Neural crest cell (in vitro differentiated cells): ENCODE results near the gene DNAJC15. TPM values are rescaled to one million over a fixed set of nuclear protein-coding genes. Genes with fewer than 3 reads are reported as not detected.

Experiments
- DNase-seq: peaks from one replicate; pipeline ENCODE4 v3.0.0; 2021; ENCODE audit warnings: low read depth, mixed read lengths, low spot score
- H3K27ac Mint-ChIP-seq: one replicate; pipeline ENCODE4 v1.8.0; 2021; ENCODE audit warnings: mild to moderate bottlenecking, mixed read lengths; ENCODE audit not compliant: unreplicated experiment
- H3K27me3 Mint-ChIP-seq: 2 replicates; pipeline ENCODE4 v1.8.0; 2021; ENCODE audit warnings: low read depth, mild to moderate bottlenecking, mixed read lengths
- H3K36me3 Mint-ChIP-seq: 2 replicates; pipeline ENCODE4 v1.8.0; 2021; ENCODE audit warnings: low read depth, mild to moderate bottlenecking, mixed read lengths
- H3K4me1 Mint-ChIP-seq: 2 replicates; pipeline ENCODE4 v1.8.0; 2021; ENCODE audit warnings: mixed read lengths
- H3K4me3 Mint-ChIP-seq: one replicate; pipeline ENCODE4 v1.8.0; 2021; ENCODE audit warnings: mild to moderate bottlenecking, mixed read lengths
- H3K9me3 Mint-ChIP-seq: 2 replicates; pipeline ENCODE4 v1.8.0; 2021; ENCODE audit warnings: mixed read lengths
- total RNA-seq: library from RNA; stranded (reverse); gene quantifications from 2 replicates; pipeline ENCODE4 v1.2.1, GENCODE V29; 2021
- TF ChIP-seq, protein P1 (sequence below): fragments of 200-600 bp; sonication (generic); conservative IDR thresholded peaks from 2 replicates; pipeline ENCODE4 v1.5.0; 2021; ENCODE audit warnings: antibody characterized with exemption, mild to moderate bottlenecking

The DNAJC15 gene
- total RNA-seq, 1 donor from 2014 or later: 14.7 TPM

DNA sequence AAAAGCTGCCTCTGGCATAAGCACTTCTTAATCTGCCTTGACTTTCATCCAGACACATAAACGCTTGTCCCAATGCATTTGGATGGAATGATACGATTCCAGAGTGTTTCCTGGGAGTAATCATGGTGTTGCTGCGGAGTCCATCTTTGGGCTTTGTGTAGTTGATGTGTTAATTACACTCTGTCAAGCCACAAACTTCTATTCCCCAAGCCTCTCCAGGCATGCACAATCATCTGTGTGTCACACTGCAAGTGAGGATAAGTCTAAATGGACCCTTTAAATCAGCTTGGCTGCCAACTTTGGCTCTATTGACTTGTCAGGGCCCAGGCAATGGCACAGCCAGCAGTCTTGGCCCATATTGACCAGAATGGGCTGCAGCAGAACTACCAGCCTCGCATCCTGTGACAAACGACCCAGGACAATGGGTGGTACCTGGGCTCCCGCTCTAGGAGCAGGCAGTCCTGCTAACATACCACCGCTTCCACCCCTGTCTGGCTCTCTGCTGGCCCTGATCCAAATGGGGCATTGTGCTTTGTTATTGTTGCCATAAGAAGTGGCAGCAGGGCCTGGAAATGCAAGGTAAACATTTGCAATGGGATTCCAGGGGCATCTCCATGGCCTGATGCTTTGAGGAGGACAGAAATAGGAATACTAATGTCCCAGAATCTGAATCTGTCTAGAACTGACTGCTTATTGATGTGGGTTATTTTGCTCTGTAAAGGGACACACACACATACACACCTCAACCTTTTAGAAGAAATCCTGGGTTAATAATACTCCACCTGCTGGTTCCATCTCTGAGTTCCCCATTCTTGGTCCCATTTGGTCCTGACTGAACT is 127.2 kb downstream of the DNAJC15 start:
- Mint-ChIP-seq H3K4me1 (peaks cover 7% of the 10 kb centered on the region), H3K36me3 (no peaks in the 10 kb centered on the region), H3K9me3 (peaks cover 4% of the 10 kb centered on the region), H3K27me3 (no peaks in the 10 kb centered on the region), H3K27ac (no peak overlapping the region), H3K4me3 (no peak overlapping the region)
- TF ChIP-seq, protein P1, sequence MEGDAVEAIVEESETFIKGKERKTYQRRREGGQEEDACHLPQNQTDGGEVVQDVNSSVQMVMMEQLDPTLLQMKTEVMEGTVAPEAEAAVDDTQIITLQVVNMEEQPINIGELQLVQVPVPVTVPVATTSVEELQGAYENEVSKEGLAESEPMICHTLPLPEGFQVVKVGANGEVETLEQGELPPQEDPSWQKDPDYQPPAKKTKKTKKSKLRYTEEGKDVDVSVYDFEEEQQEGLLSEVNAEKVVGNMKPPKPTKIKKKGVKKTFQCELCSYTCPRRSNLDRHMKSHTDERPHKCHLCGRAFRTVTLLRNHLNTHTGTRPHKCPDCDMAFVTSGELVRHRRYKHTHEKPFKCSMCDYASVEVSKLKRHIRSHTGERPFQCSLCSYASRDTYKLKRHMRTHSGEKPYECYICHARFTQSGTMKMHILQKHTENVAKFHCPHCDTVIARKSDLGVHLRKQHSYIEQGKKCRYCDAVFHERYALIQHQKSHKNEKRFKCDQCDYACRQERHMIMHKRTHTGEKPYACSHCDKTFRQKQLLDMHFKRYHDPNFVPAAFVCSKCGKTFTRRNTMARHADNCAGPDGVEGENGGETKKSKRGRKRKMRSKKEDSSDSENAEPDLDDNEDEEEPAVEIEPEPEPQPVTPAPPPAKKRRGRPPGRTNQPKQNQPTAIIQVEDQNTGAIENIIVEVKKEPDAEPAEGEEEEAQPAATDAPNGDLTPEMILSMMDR: no peak
- no peak for DNase-seq

DNA sequence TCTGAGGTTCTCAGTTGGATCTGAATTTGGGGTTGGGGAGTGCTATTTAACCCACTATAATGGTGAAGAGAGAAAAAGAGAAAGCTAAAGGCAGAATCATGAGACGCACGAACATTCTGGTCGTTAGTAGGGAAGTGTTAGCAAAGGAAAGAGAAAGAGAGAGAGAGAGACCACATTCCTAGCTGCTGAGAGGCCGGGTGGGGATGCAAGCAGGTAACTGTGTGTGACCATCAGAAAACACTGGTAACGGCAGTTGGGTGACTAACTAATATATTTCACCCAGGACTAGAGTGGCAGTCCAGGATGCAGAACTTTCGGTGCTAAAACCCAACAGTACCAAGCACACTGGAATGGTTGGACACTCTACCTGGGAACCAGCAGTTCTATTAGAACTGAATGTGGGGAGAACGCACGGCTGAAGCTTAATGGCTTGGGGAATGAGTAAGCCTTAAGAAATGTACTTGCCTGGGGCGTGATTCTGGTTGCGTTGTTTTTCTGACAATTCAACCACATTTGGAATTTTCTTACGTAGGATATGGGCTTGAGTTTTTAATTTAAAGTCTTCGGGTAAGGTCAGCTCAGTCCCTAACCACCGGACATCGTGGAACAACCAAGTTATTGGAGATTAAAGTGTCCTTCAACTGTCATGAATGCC is 130.2 kb downstream of the DNAJC15 start:
- H3K27ac Mint-ChIP-seq: no peak overlapping the region
- H3K27me3 Mint-ChIP-seq: no peaks in the 10 kb centered on the region
- TF ChIP-seq, protein P1: no peak
- no peaks in the 10 kb centered on the region for H3K36me3 Mint-ChIP-seq
- no peak overlapping the region for H3K4me3 Mint-ChIP-seq
- peaks cover 7% of the 10 kb centered on the region for H3K4me1 Mint-ChIP-seq
- DNase-seq: no peak
- peaks cover 4% of the 10 kb centered on the region for H3K9me3 Mint-ChIP-seq

DNA sequence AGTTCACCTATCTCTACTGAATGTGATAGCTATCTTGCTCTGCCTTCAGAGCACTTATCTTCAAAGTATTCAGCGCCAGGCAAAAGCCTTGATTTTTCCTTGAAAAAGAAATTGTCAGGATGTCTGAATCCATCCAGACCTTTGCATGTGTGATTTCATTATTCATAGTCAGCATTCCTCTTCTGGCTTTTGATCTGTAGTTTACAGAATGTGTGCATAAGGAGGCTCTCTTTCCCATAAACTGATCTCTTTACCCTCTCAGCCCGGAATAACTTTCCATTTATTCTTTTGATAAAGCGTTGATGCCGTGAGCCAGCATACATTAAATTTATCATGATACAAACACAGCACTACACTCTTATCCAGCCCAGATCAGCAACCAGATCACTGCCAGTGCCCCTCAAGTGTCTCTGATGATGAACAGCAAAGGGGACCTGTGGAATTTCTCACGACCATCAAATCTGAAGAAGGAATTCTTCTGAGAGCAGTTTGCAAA is 130.8 kb downstream of the DNAJC15 start:
- no peak for DNase-seq
- H3K4me3 Mint-ChIP-seq: no peak overlapping the region
- peaks cover 7% of the 10 kb centered on the region for H3K4me1 Mint-ChIP-seq
- TF ChIP-seq, protein P1: no peak
- no peaks in the 10 kb centered on the region for H3K27me3 Mint-ChIP-seq
- peaks cover 4% of the 10 kb centered on the region for H3K9me3 Mint-ChIP-seq
- no peak overlapping the region for H3K27ac Mint-ChIP-seq
- H3K36me3 Mint-ChIP-seq: no peaks in the 10 kb centered on the region

DNA sequence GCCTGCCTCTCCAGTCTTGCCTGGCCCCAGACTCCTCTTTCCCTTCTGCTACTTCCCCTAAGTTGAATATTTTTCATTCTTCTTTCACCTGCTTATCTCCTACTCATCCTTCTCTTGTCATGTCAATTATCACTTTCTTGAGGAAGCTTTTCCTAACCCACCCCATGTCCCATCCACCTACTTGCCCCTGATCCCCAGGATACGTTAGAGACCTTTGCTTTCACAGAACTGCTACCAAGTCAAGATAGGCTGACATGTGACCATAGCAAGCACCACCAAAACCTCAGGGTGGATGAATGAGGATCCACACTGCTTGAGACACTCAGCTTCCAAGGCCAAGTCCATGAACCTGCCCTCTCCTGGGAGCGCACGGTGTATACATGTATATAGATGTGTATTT is 131.5 kb downstream of the DNAJC15 start:
- TF ChIP-seq, protein P1: no peak
- peaks cover 7% of the 10 kb centered on the region for H3K4me1 Mint-ChIP-seq

DNA sequence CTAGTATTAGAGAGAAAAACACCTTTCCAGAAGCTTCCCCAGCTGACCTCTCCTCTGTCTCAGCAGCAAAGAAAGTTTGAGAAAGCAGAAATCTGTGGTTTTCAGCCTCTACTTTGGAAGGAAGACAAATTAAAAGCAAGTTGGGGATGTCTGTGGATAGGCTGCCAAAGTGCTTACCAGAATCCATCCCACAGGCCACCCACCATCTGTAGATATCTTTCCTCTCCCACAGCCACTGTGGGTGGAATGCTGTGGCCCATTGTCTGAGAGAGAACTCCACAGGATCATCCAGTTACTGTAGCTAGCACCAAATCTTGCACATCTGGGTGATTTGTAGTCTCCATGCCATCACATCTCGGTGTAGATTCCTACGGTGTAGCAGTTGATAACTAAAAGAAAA is 133.5 kb downstream of the DNAJC15 start:
- H3K4me3 Mint-ChIP-seq: no peak overlapping the region
- no peak for DNase-seq
- no peaks in the 10 kb centered on the region for H3K4me1 Mint-ChIP-seq
- no peak overlapping the region for H3K27ac Mint-ChIP-seq
- no peaks in the 10 kb centered on the region for H3K27me3 Mint-ChIP-seq
- H3K36me3 Mint-ChIP-seq: no peaks in the 10 kb centered on the region
- peaks cover 4% of the 10 kb centered on the region for H3K9me3 Mint-ChIP-seq
- TF ChIP-seq, protein P1: no peak

More for the DNA sequence above, 131.5 kb downstream of the DNAJC15 start:
- H3K9me3 Mint-ChIP-seq: peaks cover 4% of the 10 kb centered on the region
- no peak overlapping the region for H3K27ac Mint-ChIP-seq
- no peaks in the 10 kb centered on the region for H3K27me3 Mint-ChIP-seq
- DNase-seq: no peak
- no peaks in the 10 kb centered on the region for H3K36me3 Mint-ChIP-seq
- no peak overlapping the region for H3K4me3 Mint-ChIP-seq
